ENCODE results near the gene KDM4C. TPM values are rescaled to one million over a fixed set of nuclear protein-coding genes. Genes with fewer than 3 reads are reported as not detected.

KDM4C gene
- total and polyA plus RNA-seq, 2 of the 8 experiments (the other 6 are each of a cell fraction or from before 2014, with no cell fraction given) = 13.0 to 26.1 TPM

GRCh38 chr9:6978591-6978990, 220.8 kb downstream of the KDM4C start (continued):
- no peak for TF ChIP-seq CTCF (IDR thresholded peaks at IDR 0.05; ENCODE audit: control extremely low read depth in 1 of 3, insufficient read depth in 1 of 3, low read depth in 1 of 3, low read length in 3 of 3)
- no peak for TF ChIP-seq SAP30 (IDR thresholded peaks at IDR 0.05; ENCODE audit: insufficient read depth, insufficient replicate concordance, low read length)
- no peak for TF ChIP-seq NRF1 (IDR thresholded peaks at IDR 0.05; ENCODE audit: low read depth, low read length)
- no peak for TF ChIP-seq KDM1A (IDR thresholded peaks at IDR 0.05; ENCODE audit: borderline replicate concordance, low read length)
- no peak for TF ChIP-seq TBP (IDR thresholded peaks at IDR 0.05; ENCODE audit: low read depth, low read length)
- no peak for TF ChIP-seq SRF (IDR thresholded peaks at IDR 0.05; ENCODE audit: low read depth, low read length)

All from H1 (cell line).